Measurements from ENCODE around the gene CCNL2. TPM values are rescaled to one million over a fixed set of nuclear protein-coding genes. Genes with fewer than 3 reads are reported as not detected.

Gene CCNL2
- total and polyA plus RNA-seq, 3 experiments from 2014 or later, result 29.0 to 124 (median 119) TPM

GRCh38 chr1:1401457-1402010, 2.4 kb upstream of the CCNL2 start:
- peak overlapping the region; percentile 63 to 97 (median 82) for H3K27ac Mint-ChIP-seq
- peaks cover 0 to 5% of the 10 kb centered on the region in 2 donors for H3K27me3 Mint-ChIP-seq
- CTCF ChIA-PET, result interaction anchor here (1.4 kb wide), 1 partner anchor 26 kb away, joined by 5 read pairs; the partner anchor contains the start of gene AURKAIP1
- no peaks in the 10 kb centered on the region for H3K9me3 Mint-ChIP-seq
- H3K4me3 Mint-ChIP-seq, result peak overlapping the region; percentile 5 to 97 (median 68)
- H3K36me3 Mint-ChIP-seq, result peaks cover 0 to 85% (median 10%) of the 10 kb centered on the region in 3 donors
- Histone ChIP-seq H3K4me1 (ENCODE audit: insufficient read depth, low read length) (peaks cover 52% of the 10 kb centered on the region), H3K27ac (ENCODE audit: low read depth, low read length) (no peak overlapping the region), H3K4me3 (ENCODE audit: low read length) (no peak overlapping the region), H3K9me3 (ENCODE audit: low read length) (no peaks in the 10 kb centered on the region), H3K27me3 (ENCODE audit: insufficient read depth, low read length, poor library complexity, severe bottlenecking) (no peaks in the 10 kb centered on the region), H3K36me3 (ENCODE audit: insufficient read depth, low read length) (peaks cover 63% of the 10 kb centered on the region)
- peaks cover 35 to 63% (median 46%) of the 10 kb centered on the region in 3 donors for H3K4me1 Mint-ChIP-seq
- POLR2A ChIA-PET, result no interaction called here
- no peak for DNase-seq

- H3K27ac Mint-ChIP-seq, result peak overlapping the region; percentile 84 to 97 (median 92)
- H3K4me1 Mint-ChIP-seq, result peaks cover 30 to 56% (median 40%) of the 10 kb centered on the region in 3 donors
- no peak for DNase-seq
- Histone ChIP-seq H3K4me3 (ENCODE audit: low read length) (peak overlapping the region; percentile 94), H3K27me3 (ENCODE audit: insufficient read depth, low read length, poor library complexity, severe bottlenecking) (no peaks in the 10 kb centered on the region), H3K9me3 (ENCODE audit: low read length) (no peaks in the 10 kb centered on the region), H3K4me1 (ENCODE audit: insufficient read depth, low read length) (peaks cover 45% of the 10 kb centered on the region), H3K36me3 (ENCODE audit: insufficient read depth, low read length) (peaks cover 58% of the 10 kb centered on the region), H3K27ac (ENCODE audit: low read depth, low read length) (peak overlapping the region; percentile 89)
- H3K9me3 Mint-ChIP-seq, result no peaks in the 10 kb centered on the region
- H3K27me3 Mint-ChIP-seq, result peaks cover 0 to 5% of the 10 kb centered on the region in 2 donors
- peak overlapping the region; percentile 88 to 97 (median 90) for H3K4me3 Mint-ChIP-seq
- CTCF ChIA-PET, result interaction anchor here (1.1 to 3.0 kb wide), 4 partner anchors 20 to 41 kb away, joined by 3 to 21 read pairs (median 9); partner anchors contain the start of gene AURKAIP1
- H3K36me3 Mint-ChIP-seq, result peaks cover 0 to 81% (median 10%) of the 10 kb centered on the region in 3 donors
- POLR2A ChIA-PET, result interaction anchor here (0.6 to 3.8 kb wide), 3 partner anchors 15 to 623 kb away, joined by 3 to 48 read pairs (median 5); partner anchors contain the start of gene AURKAIP1
Measured at GRCh38 chr1:1400576-1401456, 1.7 kb upstream of the CCNL2 start.

- Mint-ChIP-seq H3K27ac (peak overlapping the region; percentile 84 to 97 (median 92)), H3K9me3 (no peaks in the 10 kb centered on the region), H3K4me3 (peak overlapping the region; percentile 88 to 97 (median 90)), H3K4me1 (peaks cover 34 to 58% (median 40%) of the 10 kb centered on the region in 3 donors), H3K36me3 (peaks cover 5 to 81% (median 14%) of the 10 kb centered on the region in 3 donors), H3K27me3 (peaks cover 0 to 5% of the 10 kb centered on the region in 2 donors)
- Histone ChIP-seq H3K27ac (ENCODE audit: low read depth, low read length) (peak overlapping the region; percentile 89), H3K36me3 (ENCODE audit: insufficient read depth, low read length) (peaks cover 57% of the 10 kb centered on the region), H3K9me3 (ENCODE audit: low read length) (no peaks in the 10 kb centered on the region), H3K4me1 (ENCODE audit: insufficient read depth, low read length) (peaks cover 37% of the 10 kb centered on the region), H3K4me3 (ENCODE audit: low read length) (peak overlapping the region; percentile 94), H3K27me3 (ENCODE audit: insufficient read depth, low read length, poor library complexity, severe bottlenecking) (no peaks in the 10 kb centered on the region)
- DNase-seq, result no peak
- POLR2A ChIA-PET, result interaction anchor here (0.6 to 3.8 kb wide), 8 partner anchors 8 to 624 kb away, joined by 3 to 48 read pairs (median 4); partner anchors contain the start of genes AURKAIP1, MRPL20 and MXRA8
- CTCF ChIA-PET, result interaction anchor here (0.7 to 3.0 kb wide), 10 partner anchors 7 to 104 kb away, joined by 3 to 21 read pairs (median 4); partner anchors contain the start of genes AURKAIP1 and MRPL20
Measured at GRCh38 chr1:1399872-1400575, 889 bp upstream of the CCNL2 start.

GRCh38 chr1:1398677-1399186, 403 bp downstream of the CCNL2 start:
- POLR2A ChIA-PET, result interaction anchor here (0.5 to 3.8 kb wide), 11 partner anchors 8 to 262 kb away, joined by 3 to 48 read pairs (median 4); partner anchors contain the start of genes AURKAIP1, MRPL20 and MXRA8
- Mint-ChIP-seq H3K4me1 (peaks cover 33 to 59% (median 41%) of the 10 kb centered on the region in 3 donors), H3K36me3 (peaks cover 5 to 82% (median 14%) of the 10 kb centered on the region in 3 donors), H3K27me3 (peaks cover 0 to 5% of the 10 kb centered on the region in 2 donors), H3K4me3 (peak overlapping the region; percentile 88 to 97 (median 90)), H3K9me3 (no peaks in the 10 kb centered on the region), H3K27ac (peak overlapping the region; percentile 72 to 98 (median 92))
- Histone ChIP-seq H3K4me1 (ENCODE audit: insufficient read depth, low read length) (peaks cover 33% of the 10 kb centered on the region), H3K27me3 (ENCODE audit: insufficient read depth, low read length, poor library complexity, severe bottlenecking) (no peaks in the 10 kb centered on the region), H3K36me3 (ENCODE audit: insufficient read depth, low read length) (peaks cover 56% of the 10 kb centered on the region), H3K27ac (ENCODE audit: low read depth, low read length) (peak overlapping the region; percentile 86), H3K4me3 (ENCODE audit: low read length) (peak overlapping the region; percentile 78), H3K9me3 (ENCODE audit: low read length) (no peaks in the 10 kb centered on the region)
- CTCF ChIA-PET, result interaction anchor here (1.3 to 3.0 kb wide), 7 partner anchors 9 to 42 kb away, joined by 3 to 21 read pairs (median 5); partner anchors contain the start of genes AURKAIP1 and MRPL20
- no peak for DNase-seq

- DNase-seq, result no peak
- Mint-ChIP-seq H3K27ac (peak overlapping the region; percentile 72 to 98 (median 92)), H3K4me3 (peak overlapping the region; percentile 88 to 97 (median 90)), H3K9me3 (no peaks in the 10 kb centered on the region), H3K27me3 (peaks cover 0 to 5% of the 10 kb centered on the region in 2 donors), H3K4me1 (peaks cover 30 to 60% (median 38%) of the 10 kb centered on the region in 3 donors), H3K36me3 (peaks cover 5 to 82% (median 9%) of the 10 kb centered on the region in 3 donors)
- POLR2A ChIA-PET, result interaction anchor here (2.5 to 3.8 kb wide), 2 partner anchors 10 to 23 kb away, joined by 25 to 48 read pairs; partner anchors contain the start of genes AURKAIP1 and MRPL20
- H3K27me3 ChIP-seq (ENCODE audit: insufficient read depth, low read length, poor library complexity, severe bottlenecking), result no peaks in the 10 kb centered on the region
- H3K4me1 ChIP-seq (ENCODE audit: insufficient read depth, low read length), result peaks cover 33% of the 10 kb centered on the region
- peak overlapping the region; percentile 86 for H3K27ac ChIP-seq (ENCODE audit: low read depth, low read length)
- H3K4me3 ChIP-seq (ENCODE audit: low read length), result peak overlapping the region; percentile 78
- no peaks in the 10 kb centered on the region for H3K9me3 ChIP-seq (ENCODE audit: low read length)
- peaks cover 59% of the 10 kb centered on the region for H3K36me3 ChIP-seq (ENCODE audit: insufficient read depth, low read length)
- CTCF ChIA-PET, result interaction anchor here (1.1 to 3.0 kb wide), 4 partner anchors 10 to 43 kb away, joined by 3 to 21 read pairs (median 5); partner anchors contain the start of gene AURKAIP1
Measured at GRCh38 chr1:1397839-1398523, 1.2 kb downstream of the CCNL2 start.

- Histone ChIP-seq H3K4me3 (ENCODE audit: low read length) (no peak overlapping the region), H3K27me3 (ENCODE audit: insufficient read depth, low read length, poor library complexity, severe bottlenecking) (no peaks in the 10 kb centered on the region), H3K36me3 (ENCODE audit: insufficient read depth, low read length) (peaks cover 64% of the 10 kb centered on the region), H3K27ac (ENCODE audit: low read depth, low read length) (no peak overlapping the region), H3K4me1 (ENCODE audit: insufficient read depth, low read length) (peaks cover 20% of the 10 kb centered on the region), H3K9me3 (ENCODE audit: low read length) (no peaks in the 10 kb centered on the region)
- POLR2A ChIA-PET, result interaction anchor here (0.7 kb wide), 1 partner anchor 18 kb away, joined by 7 read pairs; no protein-coding TSS in a partner anchor
- Mint-ChIP-seq H3K27me3 (peaks cover 0 to 2% of the 10 kb centered on the region in 2 donors), H3K4me1 (peaks cover 25 to 49% (median 40%) of the 10 kb centered on the region in 3 donors), H3K9me3 (no peaks in the 10 kb centered on the region), H3K36me3 (peaks cover 12 to 83% (median 14%) of the 10 kb centered on the region in 3 donors), H3K4me3 (peak overlapping the region; percentile 13 to 79 (median 63)), H3K27ac (peak overlapping the region in 5 of 8 donors; percentile 0 to 79 (median 59))
- no peak for DNase-seq
- CTCF ChIA-PET, result no interaction called here
Measured at GRCh38 chr1:1395166-1395565, 4.0 kb downstream of the CCNL2 start.
